Measurements from ENCODE around the gene ENKD1.
"Not testable (repeated sequence)": the region's sequence is repeated elsewhere in the genome, so short reads cannot be mapped to it uniquely, and the experiment has no call there.

The ENKD1 gene, protein sequence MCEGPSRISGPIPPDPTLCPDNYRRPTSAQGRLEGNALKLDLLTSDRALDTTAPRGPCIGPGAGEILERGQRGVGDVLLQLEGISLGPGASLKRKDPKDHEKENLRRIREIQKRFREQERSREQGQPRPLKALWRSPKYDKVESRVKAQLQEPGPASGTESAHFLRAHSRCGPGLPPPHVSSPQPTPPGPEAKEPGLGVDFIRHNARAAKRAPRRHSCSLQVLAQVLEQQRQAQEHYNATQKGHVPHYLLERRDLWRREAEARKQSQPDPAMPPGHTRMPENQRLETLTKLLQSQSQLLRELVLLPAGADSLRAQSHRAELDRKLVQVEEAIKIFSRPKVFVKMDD

DNA sequence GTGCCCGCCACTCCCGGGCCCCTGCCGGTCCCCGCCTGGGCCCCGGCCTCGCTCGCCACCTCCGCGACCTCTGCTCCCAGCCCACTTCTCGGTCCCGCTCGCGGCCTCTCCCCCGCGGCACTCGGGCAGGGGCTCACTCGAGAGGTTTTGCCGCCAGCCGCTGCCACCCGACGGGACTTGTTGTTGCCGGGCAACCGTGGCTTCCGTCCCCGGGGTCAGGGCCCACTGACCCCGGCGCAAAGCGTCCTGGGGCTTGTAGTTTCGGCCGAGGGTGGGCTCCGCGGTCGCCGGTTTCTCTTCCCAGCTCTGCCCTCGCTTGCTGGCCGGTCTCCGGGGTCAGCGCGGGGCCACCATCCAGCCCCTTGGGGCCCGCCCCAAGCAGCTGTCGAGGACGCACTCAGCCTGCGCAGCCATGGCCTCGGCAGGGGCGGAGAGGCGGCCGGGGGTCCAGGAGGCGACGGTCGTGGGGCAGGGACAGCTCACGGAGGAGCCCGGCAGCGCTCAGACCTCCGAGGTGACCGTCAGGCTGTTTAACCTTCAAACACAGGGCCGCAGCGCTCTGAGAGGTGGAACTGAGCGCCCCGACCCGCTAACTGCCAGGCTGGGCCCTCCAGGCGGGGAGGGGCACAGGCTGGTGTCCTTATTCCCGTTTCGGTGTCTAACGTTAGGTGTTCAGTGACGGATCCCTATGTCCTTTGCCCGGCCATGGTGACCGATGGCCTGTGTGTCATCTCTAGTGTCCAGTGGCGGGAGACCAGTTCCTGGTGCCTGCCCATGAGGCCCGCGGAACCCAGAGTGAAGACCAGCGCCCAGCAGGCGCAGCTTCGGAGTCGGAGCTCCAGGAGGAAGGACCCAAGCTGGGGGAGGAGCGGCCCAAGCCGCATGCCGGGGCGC lies at the start of gene ENKD1, which contains the start of gene C16orf86:
ENKD1 (minus strand) TSS at position 192 of the 894 bp plus-strand sequence. CDS start 308 bp downstream, outside the sequence.
C16orf86 (plus strand) TSS at position 256 of the 894 bp plus-strand sequence; CDS start at position 413, 157 bp downstream.
- DNase-seq = peak; percentile 89

GRCh38 chr16:67716097-67716496 lies 49.5 kb upstream of the ENKD1 start:
- DNase-seq = no peak

GRCh38 chr16:67714522-67714921 lies 48.0 kb upstream of the ENKD1 start:
- DNase-seq = no peak

GRCh38 chr16:67713647-67714273 lies 47.2 kb upstream of the ENKD1 start:
- no peak for DNase-seq

DNA sequence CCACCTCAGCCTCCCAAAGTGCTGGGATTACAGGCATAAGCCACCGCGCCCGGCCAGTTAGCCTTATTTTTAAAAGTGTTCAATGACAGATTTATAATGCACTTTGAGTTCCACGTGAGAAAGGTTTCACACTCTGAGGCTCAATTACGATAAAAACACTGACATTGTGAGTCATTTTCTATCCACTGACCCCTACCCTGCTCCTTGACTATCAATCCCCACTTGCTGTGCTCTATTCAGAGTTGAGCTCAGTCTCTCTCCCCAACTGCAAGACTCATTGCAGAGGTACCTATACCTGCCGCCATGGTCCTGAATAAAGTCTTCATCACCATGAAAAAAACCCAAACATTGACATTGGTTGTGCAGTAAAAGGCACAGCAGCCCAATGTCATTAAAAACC lies 44.1 kb upstream of the ENKD1 start:
- no peak for DNase-seq

- no peak for DNase-seq
Measured at GRCh38 chr16:67709050-67709449, 42.5 kb upstream of the ENKD1 start.

- no peak for DNase-seq
Measured at GRCh38 chr16:67708368-67708771, 41.8 kb upstream of the ENKD1 start.

- DNase-seq = no peak
Measured at GRCh38 chr16:67707790-67708189, 41.2 kb upstream of the ENKD1 start.

DNA sequence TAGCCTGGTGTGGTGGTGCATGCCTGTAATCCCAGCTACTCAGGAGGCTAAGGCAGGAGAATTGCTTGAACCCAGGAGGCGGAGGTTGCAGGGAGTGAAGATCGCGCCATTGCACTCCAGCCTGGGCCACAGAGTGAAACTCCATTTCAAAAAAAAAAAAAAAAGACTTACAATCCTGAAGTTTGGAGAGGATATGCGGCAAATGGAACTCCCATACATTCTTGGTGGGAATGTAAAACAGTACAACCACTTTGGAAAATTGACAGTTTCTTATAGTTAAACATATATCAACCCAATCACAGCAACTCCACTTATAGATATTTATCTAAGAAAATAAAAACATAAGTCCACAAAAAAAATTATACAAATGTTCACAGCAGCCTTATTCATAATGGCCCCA lies 40.7 kb upstream of the ENKD1 start:
- DNase-seq = no peak

- DNase-seq = no peak
Measured at GRCh38 chr16:67704110-67704509, 37.6 kb upstream of the ENKD1 start.

GRCh38 chr16:67703626-67704025 lies 37.1 kb upstream of the ENKD1 start:
- DNase-seq = no peak

DNA sequence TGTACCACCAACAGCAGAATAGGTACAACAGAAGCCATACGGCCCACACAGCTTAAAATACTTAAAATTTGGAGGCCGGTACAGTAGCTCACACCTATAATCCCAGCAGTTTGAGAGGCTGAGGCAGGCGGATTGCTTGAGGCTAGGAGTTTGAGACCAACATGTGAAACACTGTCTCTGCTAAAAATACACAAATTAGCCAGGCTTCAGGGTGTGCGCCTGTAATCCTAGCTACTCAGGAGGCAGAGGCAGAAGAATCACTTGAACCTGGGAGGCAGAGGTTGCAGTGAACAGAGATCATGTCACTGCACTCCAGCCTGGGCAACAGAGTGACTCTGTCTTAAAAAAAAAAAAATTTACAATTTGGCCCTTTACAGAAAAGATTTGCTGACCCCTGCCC lies 35.6 kb upstream of the ENKD1 start:
- DNase-seq = no peak

DNA sequence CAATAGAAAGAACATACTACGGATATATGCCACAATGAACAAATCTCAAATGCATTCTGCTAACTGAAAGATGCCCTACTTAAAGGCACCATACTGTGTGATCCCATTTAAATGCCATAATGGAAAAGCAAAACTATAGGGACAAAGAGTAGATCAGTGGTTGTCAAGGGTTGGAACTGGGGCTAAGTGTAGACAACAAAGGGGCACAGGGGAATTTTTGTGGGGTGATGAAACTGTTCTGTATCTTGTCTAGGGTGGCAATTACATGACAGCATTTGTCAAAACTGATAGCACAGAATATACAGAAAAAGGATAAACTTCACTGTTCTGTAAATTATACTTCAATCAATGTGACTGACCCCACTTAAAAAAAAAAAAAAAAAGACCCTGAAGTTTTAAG lies 34.9 kb upstream of the ENKD1 start:
- DNase-seq = no peak

DNA sequence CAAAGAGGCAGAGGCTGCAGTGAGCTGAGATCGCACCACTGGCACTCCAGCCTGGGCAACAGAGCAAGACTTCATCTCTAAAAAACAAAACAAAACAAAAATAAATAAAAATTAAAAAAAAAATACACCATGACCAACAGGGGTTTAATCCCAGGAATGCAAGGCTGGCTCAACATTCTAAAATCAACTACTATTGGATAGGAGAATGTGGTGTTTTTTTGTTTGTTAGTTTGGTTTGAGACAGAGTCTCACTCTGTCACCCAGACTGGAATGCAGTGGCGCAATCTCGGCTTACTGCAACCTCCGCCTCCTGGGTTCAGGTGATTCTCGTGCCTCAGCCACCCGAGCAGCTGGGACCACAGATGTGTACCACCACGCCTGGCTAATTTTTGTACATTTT lies 32.7 kb upstream of the ENKD1 start:
- DNase-seq = no peak

- DNase-seq = no peak
Measured at GRCh38 chr16:67697422-67698185, 31.1 kb upstream of the ENKD1 start.

GRCh38 chr16:67694611-67695010 lies 28.1 kb upstream of the ENKD1 start:
- no peak for DNase-seq

DNA sequence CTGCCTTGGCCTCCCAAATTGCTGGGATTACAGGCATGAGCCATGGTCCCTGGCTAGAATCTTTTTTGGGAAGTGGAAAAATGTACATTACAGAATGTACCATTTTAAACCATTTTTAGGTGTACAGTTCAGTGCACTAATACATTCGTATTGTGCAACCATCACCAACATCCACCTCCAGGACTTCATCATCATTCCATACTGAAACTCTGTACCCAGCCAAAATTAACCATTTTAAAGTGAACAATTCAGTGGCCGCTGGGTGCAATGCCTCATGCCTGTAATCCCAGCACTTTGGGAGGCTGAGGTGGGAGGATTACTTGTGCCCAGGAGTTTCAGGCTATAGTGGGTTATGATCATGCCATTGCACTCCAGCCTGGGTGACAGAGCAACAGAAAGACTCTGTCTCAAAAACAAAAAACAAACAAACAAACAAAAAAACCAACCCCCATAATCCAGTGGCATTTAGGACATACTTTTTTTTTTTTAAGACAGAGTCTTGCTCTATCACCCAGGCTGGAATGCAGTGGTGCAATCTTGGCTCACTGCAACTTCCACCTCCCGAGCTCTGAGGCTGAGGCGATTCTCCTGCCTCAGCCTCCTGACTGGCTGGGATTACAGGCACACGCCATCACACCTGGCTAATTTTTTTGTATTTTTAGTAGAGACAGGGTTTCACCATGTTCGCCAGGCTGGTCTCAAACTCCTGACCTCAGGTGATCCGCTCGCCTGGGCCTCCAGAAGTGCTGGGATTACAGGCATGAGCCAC lies 27.2 kb upstream of the ENKD1 start:
- not testable (repeated sequence) for DNase-seq

DNA sequence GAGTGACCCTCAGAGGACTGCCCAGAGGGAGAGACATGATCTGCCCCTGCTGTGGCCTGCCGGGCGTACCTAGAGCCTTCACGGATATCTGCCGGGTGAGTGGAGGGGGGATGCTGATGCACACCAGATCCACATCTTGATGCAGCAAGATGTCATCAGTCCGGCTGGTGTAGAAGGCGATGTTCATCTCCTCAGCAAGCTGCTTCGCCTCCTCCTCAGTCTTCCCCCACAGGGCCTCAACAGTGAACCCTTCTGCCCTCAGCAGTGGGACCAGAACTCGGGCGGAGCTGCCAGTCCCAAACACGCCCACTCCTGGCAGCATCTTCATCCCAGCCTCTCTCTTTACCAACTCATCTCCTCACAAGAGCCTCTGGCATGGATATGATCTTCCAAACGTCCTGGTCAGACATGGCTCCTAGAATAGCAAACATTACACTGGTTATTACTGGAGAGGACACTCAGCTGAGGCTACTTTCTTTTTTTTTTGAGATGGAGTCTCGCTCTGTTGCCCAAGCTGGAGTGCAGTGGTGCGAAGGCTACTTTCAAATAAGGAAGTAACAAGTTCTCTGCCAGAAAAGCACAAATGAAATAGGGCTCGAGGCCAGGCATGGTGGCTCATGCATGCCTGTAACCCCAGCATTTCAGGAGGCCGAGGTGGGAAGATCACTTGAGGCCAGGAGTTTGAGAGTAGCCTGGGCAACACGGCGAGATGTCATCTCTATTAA lies 19.0 kb upstream of the ENKD1 start:
- no peak for DNase-seq

- DNase-seq = no peak
Measured at GRCh38 chr16:67683767-67684166, 17.2 kb upstream of the ENKD1 start.

DNA sequence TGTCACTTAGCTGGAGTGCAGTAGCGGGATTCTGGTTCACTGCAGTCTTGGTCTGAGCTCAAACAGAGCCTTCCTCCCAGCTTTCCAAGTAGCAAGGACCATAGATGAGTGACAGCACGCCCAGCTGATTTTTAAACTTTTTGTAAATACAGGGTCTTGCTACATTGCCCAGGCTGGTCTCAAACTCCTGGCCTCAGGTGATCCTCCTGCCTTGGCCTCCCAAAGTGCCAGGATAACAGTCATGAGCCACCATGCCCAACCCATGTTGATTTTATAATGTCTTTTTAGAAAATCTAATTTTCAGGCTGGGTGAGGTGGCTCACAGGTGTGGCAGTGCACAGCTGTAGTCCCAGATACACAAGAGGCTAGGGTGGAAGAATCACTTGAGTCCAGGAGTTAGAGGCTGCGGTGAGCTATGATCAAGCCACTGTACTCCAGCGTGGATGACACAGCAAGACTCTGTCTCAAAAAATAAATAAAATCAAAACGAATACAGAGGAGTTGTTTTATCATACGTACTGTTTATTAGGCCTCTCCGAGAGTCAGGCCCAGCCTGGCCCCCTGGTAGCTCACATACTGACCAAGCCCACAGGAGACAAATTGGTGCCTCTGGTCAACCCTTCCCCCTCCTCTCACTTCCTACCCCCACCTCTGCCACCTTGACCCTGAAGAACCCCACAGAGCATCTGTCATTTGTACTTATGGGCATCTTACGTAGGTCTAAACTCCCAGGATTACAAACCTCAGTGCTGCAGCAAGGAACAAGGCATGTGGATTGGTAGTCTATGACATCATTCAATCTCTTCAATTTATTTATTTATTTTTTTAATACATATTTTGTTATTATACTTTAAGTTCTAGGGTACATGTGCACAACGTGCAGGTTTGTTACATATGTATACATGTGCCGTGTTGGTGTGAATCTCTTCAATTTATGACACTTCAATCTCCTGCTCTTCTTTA lies 13.7 kb upstream of the ENKD1 start:
- DNase-seq = peak; percentile 52

Measured in NCI-H82 (cell line).